Endothelial cell of umbilical vein (primary cell): Measurements from ENCODE around the gene SH3PXD2B. TPM values are rescaled to one million over a fixed set of nuclear protein-coding genes. Genes with fewer than 3 reads are reported as not detected.

Experiments
- BruUV-seq: library from RNA; stranded (reverse); fragments of 400-500 nt; replicated peaks from 2 replicates; lab custom pipeline; 2021; lab: Mats Ljungman, UMichigan
- CTCF ChIA-PET: fragments of 300-600, 350-600 bp; sonication (Branson Sonifier 250); formaldehyde crosslinking; loops from one replicate; lab custom pipeline; 2021; ENCODE audit warnings: antibody characterized with exemption, inconsistent platforms; lab: Charles Lee
- POLR2A ChIA-PET: fragments of 300-600, 350-600 bp; sonication (Branson Sonifier 250); formaldehyde crosslinking; loops from one replicate; lab custom pipeline; 2021; ENCODE audit warnings: antibody characterized with exemption, inconsistent platforms; lab: Charles Lee
- DNase-seq: peaks from one replicate; pipeline ENCODE4 v3.0.0-alpha.2; 2011; ENCODE audit warnings: low read depth, low spot score
- FAIRE-seq: peaks from 2 replicates; lab custom pipeline; 2011; peaks lifted over from hg19 to GRCh38; lab: Jason Lieb, UNC
- H2AFZ ChIP-seq: 2 replicates; pipeline ENCODE4 v1.6.0; 2012; ENCODE audit warnings: low read depth, low read length, control low read depth, inconsistent platforms
- H3K27ac ChIP-seq: 2 replicates; pipeline ENCODE4 v1.5.1; 2011; ENCODE audit warnings: low read depth, mild to moderate bottlenecking, control low read depth, low read length, moderate library complexity; ENCODE audit not compliant: insufficient read depth
- H3K27me3 ChIP-seq, 2 experiments: 2 replicates each; pipeline versions ENCODE4 v1.6.0 to v1.6.1; 2011; ENCODE audit warnings: low read length in 2 of 2, mixed read lengths in 1 of 2; ENCODE audit not compliant: control insufficient read depth in 2 of 2, insufficient read depth in 2 of 2
- H3K36me3 ChIP-seq, 2 experiments: 2 replicates in 1 of 2; 3 replicates in 1 of 2; pipeline ENCODE4 v1.5.1; 2011; ENCODE audit warnings: low read length in 2 of 2, mild to moderate bottlenecking in 1 of 2, moderate library complexity in 1 of 2; ENCODE audit not compliant: control insufficient read depth in 2 of 2, insufficient read depth in 2 of 2; ENCODE audit errors: extremely low read depth in 1 of 2
- H3K4me1 ChIP-seq: 3 replicates; pipeline ENCODE4 v1.5.1; 2011; ENCODE audit warnings: mild to moderate bottlenecking, low read length; ENCODE audit not compliant: control insufficient read depth, insufficient read depth; ENCODE audit errors: extremely low read depth
- H3K4me2 ChIP-seq: 2 replicates; pipeline ENCODE4 v1.6.1; 2011; ENCODE audit warnings: low read length, control low read depth, mixed read lengths; ENCODE audit not compliant: insufficient read depth
- H3K4me3 ChIP-seq, 3 experiments: fragments of 200-600 bp in 1 of 3; sonication (generic), shearing (Covaris generic) in 1 of 3; replicated peaks in 1 of 3; 2 replicates each; pipeline ENCODE4 v1.5.1; 2011 to 2016; ENCODE audit warnings: control low read depth in 3 of 3, low read length in 3 of 3, mild to moderate bottlenecking in 2 of 3, inconsistent platforms in 1 of 3, low read depth in 1 of 3, moderate library complexity in 1 of 3; ENCODE audit not compliant: insufficient read depth in 1 of 3
- H3K79me2 ChIP-seq: 2 replicates; pipeline ENCODE4 v1.6.0; 2012; ENCODE audit warnings: low read length, inconsistent platforms; ENCODE audit not compliant: control insufficient read depth, insufficient read depth
- H3K9ac ChIP-seq: replicated peaks from 2 replicates; pipeline ENCODE3; 2011; ENCODE audit warnings: low read length, control low read depth; ENCODE audit not compliant: insufficient read depth; ENCODE audit errors: extremely low read depth
- H3K9me1 ChIP-seq: replicated peaks from 3 replicates; pipeline ENCODE4 v1.6.0; 2011; ENCODE audit warnings: mild to moderate bottlenecking, low read length; ENCODE audit not compliant: control insufficient read depth, insufficient read depth; ENCODE audit errors: extremely low read depth
- H3K9me3 ChIP-seq: replicated peaks from 2 replicates; pipeline ENCODE4 v1.5.1; 2012; ENCODE audit warnings: low read length, inconsistent platforms; ENCODE audit not compliant: control insufficient read depth, insufficient read depth
- H4K20me1 ChIP-seq: replicated peaks from 2 replicates; pipeline ENCODE3; 2011; ENCODE audit warnings: mild to moderate bottlenecking, low read length; ENCODE audit not compliant: control insufficient read depth, insufficient read depth; ENCODE audit errors: extremely low read depth
- EZH2 ChIP-seq: IDR thresholded peaks from 2 replicates; pipeline ENCODE4 v1.6.1; 2012; ENCODE audit warnings: borderline replicate concordance, low read depth, mild to moderate bottlenecking, moderate library complexity, low read length, inconsistent platforms; ENCODE audit not compliant: severe bottlenecking
- FOS ChIP-seq: IDR thresholded peaks from 2 replicates; pipeline ENCODE4 v1.6.1; 2011; ENCODE audit warnings: mild to moderate bottlenecking, low read length, moderate library complexity, borderline replicate concordance; ENCODE audit not compliant: insufficient read depth
- GATA2 ChIP-seq: IDR thresholded peaks from 2 replicates; pipeline ENCODE4 v1.7.0; 2011; ENCODE audit warnings: low read depth, mild to moderate bottlenecking, moderate library complexity, mixed read lengths, low read length; ENCODE audit not compliant: insufficient read length, insufficient read depth
- JUN ChIP-seq: IDR thresholded peaks from 2 replicates; pipeline ENCODE4 v1.6.1; 2011; ENCODE audit warnings: borderline replicate concordance, low read depth; ENCODE audit not compliant: insufficient read length, insufficient read depth
- MYC ChIP-seq: IDR thresholded peaks from one replicate; pipeline ENCODE4 v1.6.1; 2011; ENCODE audit warnings: mild to moderate bottlenecking, low read depth, low read length
- POLR2A ChIP-seq: IDR thresholded peaks from 2 replicates; pipeline ENCODE4 v1.6.1; 2012; ENCODE audit warnings: low read depth, mild to moderate bottlenecking, control low read depth, low read length
- POLR2AphosphoS5 ChIP-seq: IDR thresholded peaks from 2 replicates; pipeline ENCODE4 v1.6.1; 2012; ENCODE audit warnings: low read depth, mild to moderate bottlenecking, control low read depth, low read length, moderate library complexity; ENCODE audit not compliant: insufficient read depth
- dilution Hi-C: fragments of 300-500 bp; cut with MboI; formaldehyde crosslinking; loops from one replicate; pipeline ENCODE4 v1.15.0; 2019; ENCODE audit warnings: low sequenced_read_pairs; ENCODE audit not compliant: extremely low pct_ligation_motif_present
- intact Hi-C: fragments of 100-400 bp; cut with micrococcal nuclease; formaldehyde crosslinking; loops from one replicate; pipeline ENCODE4 v1.10.0; 2022
- polyA plus RNA-seq, 4 experiments: library from polyadenylated mRNA; depleted of rRNA in 3 of 4; stranded (reverse) in 3 of 4; unstranded in 1 of 4; fragments of >200 nt; gene quantifications; 2 replicates each; pipeline versions ENCODE4 v1.2.1 to v1.2.3, GENCODE V29; 2011 to 2012; ENCODE audit warnings: missing spikeins in 1 of 4
- total RNA-seq: library from RNA; stranded (reverse); gene quantifications from 2 replicates; pipeline ENCODE4 v1.2.3, GENCODE V29; 2021
- TF ChIP-seq, protein P1 (sequence below), 2 donors: IDR thresholded peaks; 1 replicate in 1 of 2; 2 replicates in 1 of 2; pipeline ENCODE4 v1.5.1; 2011; ENCODE audit warnings: low read length in 2 of 2, mild to moderate bottlenecking in 2 of 2, moderate library complexity in 2 of 2, control low read depth in 1 of 2, inconsistent platforms in 1 of 2, low read depth in 1 of 2; ENCODE audit not compliant: insufficient read depth in 1 of 2; ENCODE audit errors: extremely low read depth in 1 of 2
- TF ChIP-seq, protein P2 (sequence below): IDR thresholded peaks from 2 replicates; pipeline ENCODE4 v1.6.1; 2011; ENCODE audit not compliant: insufficient read depth, insufficient read length

SH3PXD2B gene
- total and polyA plus RNA-seq, 2 donors (not counting 3 experiments of a cell fraction or from before 2014, with no cell fraction given) = 23.5 to 66.3 TPM

DNA sequence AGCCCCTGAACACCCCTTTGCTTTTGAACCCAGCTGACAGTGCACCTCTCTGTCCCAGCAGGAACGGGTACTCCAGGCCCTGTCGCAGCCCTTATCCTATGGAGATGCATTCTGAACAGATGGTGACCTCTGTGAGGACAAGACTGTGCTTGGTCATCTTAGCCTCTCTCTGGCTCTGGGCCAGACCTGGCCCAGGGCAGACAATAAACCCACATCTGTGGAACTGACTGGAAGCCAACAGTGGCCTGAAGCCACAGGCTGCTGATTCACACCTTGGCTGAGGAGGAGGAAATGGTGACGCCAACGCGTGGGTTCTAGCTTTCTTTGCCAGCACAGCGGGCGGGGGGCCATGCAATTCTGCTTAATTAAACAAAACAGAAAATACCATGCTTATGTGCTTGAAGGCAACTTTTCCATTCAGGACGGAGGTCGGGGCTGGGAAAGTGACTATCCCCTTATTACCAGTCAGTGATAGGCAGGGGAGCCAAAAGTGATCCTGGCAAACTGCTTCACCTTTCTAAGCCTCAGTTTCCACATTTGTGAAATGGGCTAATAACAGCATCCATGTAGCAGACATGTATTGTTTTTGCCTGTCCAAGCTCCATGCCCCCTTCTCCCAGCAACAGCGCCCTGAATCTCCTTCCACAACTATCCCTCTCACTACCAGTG lies 10.8 kb downstream of the SH3PXD2B start:
- DNase-seq (peak; percentile 97), FAIRE-seq (peak; percentile 95)
- H4K20me1 ChIP-seq = peaks cover 10% of the 10 kb centered on the region
- peaks cover 46% of the 10 kb centered on the region for H3K4me1 ChIP-seq
- no peaks in the 10 kb centered on the region for H3K9me1 ChIP-seq
- ChIA-PET POLR2A (interaction anchor here (0.9 kb wide), 1 partner anchor 161 kb away, joined by 3 read pairs; no protein-coding TSS in a partner anchor), CTCF (interaction anchor here (1.0 to 2.4 kb wide), 4 partner anchors 9 to 18 kb away, joined by 3 to 16 read pairs (median 4); partner anchors contain the start of gene SH3PXD2B)
- no peaks in the 10 kb centered on the region for H3K36me3 ChIP-seq
- TF ChIP-seq, protein P1, sequence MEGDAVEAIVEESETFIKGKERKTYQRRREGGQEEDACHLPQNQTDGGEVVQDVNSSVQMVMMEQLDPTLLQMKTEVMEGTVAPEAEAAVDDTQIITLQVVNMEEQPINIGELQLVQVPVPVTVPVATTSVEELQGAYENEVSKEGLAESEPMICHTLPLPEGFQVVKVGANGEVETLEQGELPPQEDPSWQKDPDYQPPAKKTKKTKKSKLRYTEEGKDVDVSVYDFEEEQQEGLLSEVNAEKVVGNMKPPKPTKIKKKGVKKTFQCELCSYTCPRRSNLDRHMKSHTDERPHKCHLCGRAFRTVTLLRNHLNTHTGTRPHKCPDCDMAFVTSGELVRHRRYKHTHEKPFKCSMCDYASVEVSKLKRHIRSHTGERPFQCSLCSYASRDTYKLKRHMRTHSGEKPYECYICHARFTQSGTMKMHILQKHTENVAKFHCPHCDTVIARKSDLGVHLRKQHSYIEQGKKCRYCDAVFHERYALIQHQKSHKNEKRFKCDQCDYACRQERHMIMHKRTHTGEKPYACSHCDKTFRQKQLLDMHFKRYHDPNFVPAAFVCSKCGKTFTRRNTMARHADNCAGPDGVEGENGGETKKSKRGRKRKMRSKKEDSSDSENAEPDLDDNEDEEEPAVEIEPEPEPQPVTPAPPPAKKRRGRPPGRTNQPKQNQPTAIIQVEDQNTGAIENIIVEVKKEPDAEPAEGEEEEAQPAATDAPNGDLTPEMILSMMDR (IDR thresholded peaks at IDR 0.05; ENCODE audit: extremely low read depth in 1 of 2, insufficient read depth in 1 of 2, low read depth in 1 of 2, low read length in 2 of 2) = no peak
- TF ChIP-seq MYC (no peak), POLR2A (peak; percentile 42), POLR2AphosphoS5 (peak; percentile 91), GATA2 (no peak), FOS (peak; percentile 96), JUN (peak; percentile 79), EZH2 (no peak)
- TF ChIP-seq, protein P2, sequence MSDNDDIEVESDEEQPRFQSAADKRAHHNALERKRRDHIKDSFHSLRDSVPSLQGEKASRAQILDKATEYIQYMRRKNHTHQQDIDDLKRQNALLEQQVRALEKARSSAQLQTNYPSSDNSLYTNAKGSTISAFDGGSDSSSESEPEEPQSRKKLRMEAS = peak; percentile 41
- no TSS peak for BruUV-seq
- H3K4me2 ChIP-seq = peak overlapping the region; percentile 51
- intact Hi-C loops = loop anchor here (1.0 to 5.0 kb wide), 4 partner anchors 9 to 515 kb away; partner anchors contain the start of gene RPL26L1
- H3K9ac ChIP-seq = peak overlapping the region; percentile 42
- H3K27ac ChIP-seq = peak overlapping the region; percentile 87
- dilution Hi-C loops = no loop called here
- no peak overlapping the region for H2AFZ ChIP-seq
- H3K4me3 ChIP-seq = no peak overlapping the region
- H3K79me2 ChIP-seq = peaks cover 86% of the 10 kb centered on the region
- H3K9me3 ChIP-seq = no peaks in the 10 kb centered on the region
- no peaks in the 10 kb centered on the region for H3K27me3 ChIP-seq
